ENCODE results near the gene CNPPD1.

CNPPD1 gene

DNA sequence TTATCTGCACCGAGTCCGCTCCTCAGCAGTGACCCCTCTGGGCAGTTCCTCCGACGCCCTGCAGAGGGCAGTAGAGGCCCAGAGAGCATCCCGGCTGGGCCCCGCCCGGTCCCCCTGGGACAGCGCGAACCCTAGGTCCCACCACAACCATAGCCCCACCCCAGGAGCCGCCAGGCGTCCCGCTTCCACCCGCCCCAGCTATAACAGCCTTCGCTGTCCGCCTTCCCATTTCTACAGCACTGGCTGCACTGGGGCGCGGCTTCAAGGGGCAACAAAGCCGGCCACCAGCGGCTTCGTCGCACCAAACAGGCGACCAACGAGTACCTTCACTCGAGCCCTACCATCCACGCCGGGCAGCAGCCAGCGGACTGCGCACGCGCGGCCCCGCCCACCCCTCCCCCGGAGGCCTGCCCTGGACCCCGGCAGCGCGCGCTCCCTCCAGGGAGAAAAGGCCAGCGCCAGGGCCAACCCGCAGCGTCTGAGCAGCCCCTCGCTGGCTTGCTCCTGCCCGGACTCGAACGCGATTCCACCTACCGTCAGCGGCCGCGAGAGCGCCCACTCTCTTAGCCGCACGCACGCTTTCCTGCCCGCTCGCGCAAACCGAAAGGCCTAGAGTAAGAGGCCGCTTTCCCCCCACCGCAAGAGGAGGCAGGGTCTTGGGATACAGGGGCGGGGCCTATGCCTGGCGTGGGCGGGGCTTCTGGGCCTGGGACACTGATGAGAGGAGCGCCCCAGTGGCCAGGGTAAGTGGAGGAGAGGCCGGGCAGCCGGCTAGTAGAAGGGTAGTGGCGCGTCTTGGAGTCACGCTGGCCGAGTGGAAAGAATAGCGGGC lies 16.3 kb downstream of the CNPPD1 start, which contains the start of gene NHEJ1:
Gene NHEJ1, minus strand, starts transcription at position 630 of the 832 bp plus-strand sequence. CDS start 2,453 bp downstream, outside the sequence.
- peak; percentile 85 to 88 for DNase-seq (ENCODE audit: low read depth in 2 of 2)

DNA sequence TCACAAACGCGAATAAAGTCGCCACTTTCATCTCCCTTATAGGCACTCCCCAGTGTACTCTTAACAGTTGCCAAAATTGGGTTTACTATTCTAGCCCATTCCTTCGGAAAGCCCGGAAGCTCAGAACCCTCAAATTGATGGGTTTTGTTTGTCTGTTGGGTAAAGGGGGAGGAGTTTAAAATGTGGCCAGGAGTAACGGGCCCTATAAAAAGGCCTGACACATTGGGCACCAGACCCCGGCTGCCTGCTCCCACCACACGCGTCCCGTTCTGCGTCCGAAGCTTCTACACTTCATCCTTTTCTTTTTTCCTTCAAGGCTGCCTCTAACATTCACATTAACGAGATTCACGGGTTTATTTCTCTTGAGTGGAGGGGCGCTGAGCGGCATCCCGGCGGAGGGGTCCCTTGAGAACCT lies 16.9 kb downstream of the CNPPD1 start:
- DNase-seq (ENCODE audit: low read depth in 2 of 2) = no peak

DNA sequence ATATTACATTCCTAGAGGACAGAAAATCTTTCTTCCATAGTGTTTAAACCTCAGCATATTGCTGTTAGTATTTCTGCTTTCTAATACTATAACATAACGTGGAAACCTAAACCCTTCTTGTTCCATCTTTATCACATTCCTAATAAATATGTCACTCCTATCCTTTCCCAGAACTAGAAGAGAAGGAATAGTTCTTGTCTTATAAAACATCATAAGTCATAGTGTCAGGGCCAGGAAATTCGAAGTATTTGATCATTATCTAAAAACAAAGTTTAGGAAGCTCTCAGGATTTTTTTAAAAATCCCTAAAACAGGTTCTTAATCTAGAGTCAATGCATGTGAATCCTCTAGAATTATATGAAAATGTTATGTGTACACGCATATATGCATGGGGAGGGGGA lies 18.1 kb downstream of the CNPPD1 start:
- DNase-seq (ENCODE audit: low read depth in 2 of 2) = no peak

DNA sequence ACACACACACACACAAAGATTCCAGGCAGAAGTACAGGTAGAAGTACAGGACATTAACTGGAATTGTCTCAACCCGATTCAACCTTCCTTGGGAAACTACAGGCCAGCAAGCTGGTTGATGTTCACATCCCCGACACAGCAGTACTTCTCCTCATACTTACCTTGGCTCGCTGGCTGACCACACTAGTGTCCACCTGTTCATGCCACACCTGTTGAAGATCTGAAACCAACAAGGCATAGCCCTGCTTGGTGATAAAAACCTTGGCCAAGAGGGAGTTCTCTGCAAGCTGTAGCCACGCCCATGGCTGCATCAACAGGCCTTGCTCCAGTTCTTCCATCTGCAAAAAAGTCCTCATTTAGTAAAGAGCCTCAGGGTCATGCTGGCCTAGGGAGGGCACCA lies 18.7 kb downstream of the CNPPD1 start:
- DNase-seq (ENCODE audit: low read depth in 2 of 2) = no peak

DNA sequence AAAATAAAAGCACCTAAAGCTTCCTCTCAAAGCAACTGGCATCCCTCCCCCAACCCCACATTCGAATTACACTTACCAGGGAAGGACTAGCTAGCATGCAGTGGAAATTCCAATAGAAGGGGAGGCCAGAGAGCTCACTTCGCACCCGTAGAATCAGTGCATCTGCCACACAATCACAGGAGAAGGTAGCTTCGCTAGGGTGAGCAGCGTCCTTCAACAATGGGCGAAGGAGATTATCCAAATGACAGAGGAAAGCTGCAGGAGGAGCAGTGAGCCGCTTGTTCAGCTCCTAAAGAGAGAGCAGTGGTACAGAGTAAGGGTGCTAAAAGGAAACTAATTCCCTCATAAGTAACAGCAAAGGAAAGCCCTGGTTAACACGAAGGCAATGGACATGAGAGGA lies 19.3 kb downstream of the CNPPD1 start:
- DNase-seq (ENCODE audit: low read depth in 2 of 2) = no peak

DNA sequence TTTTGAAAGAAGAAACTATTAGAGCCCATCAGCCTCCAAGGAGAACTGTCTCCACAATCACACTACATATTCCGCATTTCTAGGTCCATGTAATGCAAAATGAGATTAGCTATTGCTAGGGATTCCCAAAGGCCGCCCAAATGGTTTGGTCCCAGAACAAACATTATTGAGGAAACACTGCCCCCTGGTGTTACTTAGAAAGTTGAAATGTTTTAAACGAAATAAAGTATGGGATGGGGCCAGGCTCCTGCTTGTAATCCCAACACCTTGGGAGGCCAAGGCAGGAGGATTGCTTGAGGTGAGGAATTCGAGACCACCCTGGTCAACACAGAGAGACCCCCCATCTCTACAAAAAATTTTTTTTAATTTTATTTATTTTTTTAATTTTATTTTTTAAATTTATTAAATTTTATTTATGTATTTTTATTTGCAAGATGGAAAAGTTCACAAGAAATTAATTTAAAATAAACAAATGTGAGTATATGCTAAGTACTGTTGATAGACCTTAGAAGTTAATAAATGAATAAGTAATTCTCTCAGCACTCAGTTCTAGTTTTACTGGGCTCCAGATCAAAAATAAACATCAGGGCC lies 21.6 kb downstream of the CNPPD1 start:
- DNase-seq (ENCODE audit: low read depth in 2 of 2) = peak in 1 of 2 donors; percentile 31

DNA sequence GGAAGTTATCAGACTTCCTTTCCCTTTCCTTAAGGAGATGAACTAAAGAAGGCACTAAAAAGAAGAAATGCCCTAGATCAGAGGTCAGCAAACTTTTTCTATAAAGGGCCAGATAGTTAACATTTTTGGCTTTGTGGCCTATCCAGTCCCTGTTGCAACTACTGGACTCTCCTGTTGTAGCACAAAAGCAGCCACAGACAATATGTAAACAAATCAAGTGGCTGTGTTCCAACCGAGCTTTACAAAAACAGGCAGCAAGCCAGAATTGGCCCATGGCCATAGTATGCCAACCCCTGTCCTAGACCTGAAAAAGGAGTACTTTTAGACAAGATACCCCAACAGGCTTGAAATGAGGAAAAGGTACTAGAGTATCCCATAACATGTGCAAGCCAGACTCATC lies 27.1 kb downstream of the CNPPD1 start:
- DNase-seq (ENCODE audit: low read depth in 2 of 2) = no peak

DNA sequence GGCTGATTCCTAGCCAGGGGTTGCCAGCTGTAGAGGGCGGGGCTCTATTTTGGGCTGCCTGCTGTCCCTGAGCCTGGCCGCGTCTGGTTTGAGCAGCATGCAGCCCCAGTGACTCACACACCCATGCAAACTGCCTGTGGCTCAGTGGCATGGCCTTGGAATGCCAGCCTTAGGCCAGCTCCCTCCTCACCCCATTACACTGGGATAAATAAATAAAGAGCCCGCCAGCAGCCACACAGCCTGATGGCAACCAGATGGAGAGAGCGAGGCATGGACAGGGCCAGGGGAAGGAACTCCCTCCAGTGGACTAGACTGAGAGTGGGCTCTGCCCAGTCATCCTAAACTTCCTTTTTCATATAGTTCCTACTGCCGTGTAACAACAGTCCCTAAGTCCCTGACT lies 34.4 kb downstream of the CNPPD1 start:
- no peak for DNase-seq (ENCODE audit: low read depth in 2 of 2)

DNA sequence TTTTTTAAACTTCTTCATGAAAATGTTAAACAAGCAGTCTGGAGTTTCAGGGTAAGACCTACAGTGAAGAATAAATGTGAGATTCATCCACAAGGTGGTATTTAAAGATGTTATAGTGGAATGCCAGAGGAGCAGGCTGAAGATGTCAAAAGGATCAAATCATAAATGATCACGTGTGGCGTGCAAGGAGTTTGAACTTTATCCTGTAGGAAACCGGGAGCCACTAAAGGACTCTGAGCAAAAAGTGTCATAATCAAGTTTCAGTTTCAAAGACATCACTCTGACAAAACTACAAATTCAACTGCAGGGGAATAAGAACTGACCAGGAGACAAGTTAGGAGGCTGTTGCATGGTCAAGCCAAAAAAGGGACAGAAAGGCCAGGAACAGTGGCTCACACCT lies 36.0 kb downstream of the CNPPD1 start:
- no peak for DNase-seq (ENCODE audit: low read depth in 2 of 2)

DNA sequence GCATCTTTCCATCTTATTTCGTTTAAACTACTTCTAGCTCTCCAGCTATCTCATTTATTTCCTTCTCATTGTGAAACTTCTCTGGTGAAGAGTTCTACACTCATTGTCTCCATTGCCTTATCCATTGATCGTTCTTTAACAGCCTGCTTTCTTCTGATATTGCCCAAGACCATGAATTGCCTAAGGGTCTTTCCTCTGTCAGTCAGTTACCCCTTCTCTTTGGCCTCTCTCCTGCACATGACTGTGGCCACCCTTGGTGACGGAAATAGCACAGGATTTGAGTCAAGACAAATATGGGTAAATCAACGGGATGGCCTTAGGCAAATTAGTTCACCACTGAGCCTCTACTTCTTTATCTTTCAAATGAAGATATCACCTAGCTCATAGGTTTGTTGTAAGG lies 42.7 kb downstream of the CNPPD1 start:
- no peak for DNase-seq (ENCODE audit: low read depth in 2 of 2)

DNA sequence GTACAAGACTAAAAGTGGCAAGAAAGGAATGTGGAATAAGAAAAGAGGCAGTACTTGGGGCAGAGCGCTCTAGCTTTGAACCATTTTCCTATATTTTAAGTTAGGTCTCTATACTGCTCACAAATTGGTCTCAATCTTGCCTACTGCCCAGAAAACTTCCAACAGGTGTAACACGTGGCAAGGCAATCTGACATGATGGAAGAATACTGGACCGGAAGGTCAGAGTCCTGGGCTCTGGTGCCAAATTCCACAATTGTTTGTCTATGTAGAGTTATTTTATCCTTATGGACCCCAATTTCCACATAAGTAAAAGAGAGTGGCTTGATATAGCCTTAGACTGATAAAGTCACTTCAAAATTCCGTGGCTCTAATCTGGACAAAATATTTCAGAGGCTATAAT lies 45.0 kb downstream of the CNPPD1 start:
- DNase-seq (ENCODE audit: low read depth in 2 of 2) = no peak

DNA sequence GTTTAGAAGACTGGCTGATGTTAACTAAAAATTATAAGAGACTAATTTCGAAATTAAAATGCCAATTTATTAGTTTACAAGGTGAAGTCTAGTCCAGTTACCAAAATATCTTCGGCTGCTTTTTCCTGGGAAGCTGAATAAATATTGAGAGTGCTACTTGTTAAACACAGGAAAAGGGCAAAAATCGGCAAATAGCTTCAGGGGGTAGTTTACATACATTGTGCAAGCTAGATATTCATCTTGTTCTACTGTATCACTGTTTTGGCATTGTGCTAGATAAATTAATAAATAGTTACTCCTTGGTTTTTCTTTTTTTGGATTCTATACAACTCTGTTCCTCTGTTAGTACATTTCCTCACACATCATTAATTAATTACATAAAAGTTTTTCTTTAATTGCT lies 45.4 kb downstream of the CNPPD1 start:
- DNase-seq (ENCODE audit: low read depth in 2 of 2) = no peak

DNA sequence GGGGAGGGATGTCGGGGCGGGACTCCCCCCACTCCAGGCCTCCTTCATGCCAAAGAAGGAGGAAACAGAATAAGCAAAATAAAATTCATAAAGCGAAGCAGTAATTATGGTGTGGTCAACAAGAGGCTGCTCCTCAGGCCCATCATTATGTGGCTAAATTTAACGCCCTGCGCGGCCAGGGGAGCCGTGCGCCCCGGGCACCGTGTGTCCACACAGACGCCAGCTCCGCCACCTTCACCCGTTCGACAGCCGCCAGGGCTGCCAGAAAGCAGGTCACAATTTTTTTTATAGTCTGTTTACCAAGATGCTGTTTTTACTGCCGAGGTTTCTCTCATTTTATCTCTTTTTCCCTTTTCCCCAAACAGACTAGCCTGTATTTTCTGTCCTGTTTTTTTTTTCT lies 47.1 kb downstream of the CNPPD1 start:
- no peak for DNase-seq (ENCODE audit: low read depth in 2 of 2)

DNA sequence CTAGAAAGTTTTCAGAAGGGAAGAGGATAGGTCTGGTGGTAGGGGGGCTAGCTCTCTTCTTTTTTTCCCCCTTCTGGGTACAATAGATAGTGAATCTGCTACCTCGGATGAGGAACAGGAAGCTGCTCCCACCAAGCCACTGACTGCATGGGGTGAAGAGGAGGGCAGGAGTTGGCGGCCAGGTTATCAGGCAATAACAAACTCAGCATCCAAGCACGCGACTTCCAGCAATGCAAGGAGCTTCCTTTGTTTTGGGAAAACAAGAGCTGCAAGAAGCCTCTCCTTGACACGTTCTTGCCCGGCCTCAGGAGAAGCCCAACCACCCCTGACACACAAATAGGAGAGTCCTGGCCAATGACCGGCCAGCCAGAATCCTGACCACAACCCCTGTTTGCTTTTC lies 48.3 kb downstream of the CNPPD1 start:
- DNase-seq (ENCODE audit: low read depth in 2 of 2) = no peak

DNA sequence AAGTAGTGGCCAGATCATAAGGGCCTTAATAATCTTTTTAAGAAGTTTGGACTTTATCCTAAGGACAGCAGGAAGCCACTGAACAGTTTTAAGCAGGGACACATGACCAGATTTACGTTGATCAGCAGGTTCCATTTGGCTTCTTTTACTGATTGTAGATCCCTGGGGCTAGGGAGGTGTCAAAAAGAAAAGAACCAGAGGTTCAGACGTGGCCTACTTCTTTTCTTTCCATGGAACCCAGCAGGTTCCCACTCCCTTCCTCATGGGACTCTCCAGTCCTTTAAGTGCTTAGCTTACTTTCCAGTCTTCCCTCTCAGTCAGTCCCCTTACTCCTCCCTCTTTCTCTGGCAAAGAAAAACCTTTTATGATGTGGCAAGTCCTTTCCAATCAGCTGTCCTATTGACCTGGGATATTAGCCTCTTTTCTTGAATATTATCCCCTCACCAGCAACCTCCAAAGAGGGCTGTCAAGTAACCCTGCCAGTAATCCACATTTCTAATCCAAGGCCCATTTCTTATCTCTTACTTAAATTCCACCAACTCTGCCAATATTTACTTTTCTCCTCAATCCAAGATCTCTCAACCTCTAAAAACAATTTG lies 49.6 kb downstream of the CNPPD1 start:
- no peak for DNase-seq (ENCODE audit: low read depth in 2 of 2)

DNA sequence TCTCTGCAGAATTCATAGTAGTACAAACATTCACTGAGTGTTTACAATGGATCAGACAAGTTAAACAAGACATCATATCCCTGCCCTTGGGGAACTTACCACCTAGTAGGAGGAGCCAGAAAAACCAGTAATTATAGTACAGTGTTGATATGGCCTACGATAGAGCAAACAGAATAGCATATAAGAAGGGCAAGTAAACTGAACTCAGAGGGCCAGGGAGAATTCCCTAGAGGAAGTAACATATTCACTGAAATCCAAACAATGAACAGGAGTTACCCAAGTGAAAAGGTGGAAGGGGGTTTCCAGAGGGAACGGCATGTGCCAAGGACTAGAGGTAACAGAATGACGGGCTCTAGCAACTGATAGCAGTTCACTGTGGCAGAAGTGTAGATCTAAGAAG lies 50.2 kb downstream of the CNPPD1 start:
- no peak for DNase-seq (ENCODE audit: low read depth in 2 of 2)

DNA sequence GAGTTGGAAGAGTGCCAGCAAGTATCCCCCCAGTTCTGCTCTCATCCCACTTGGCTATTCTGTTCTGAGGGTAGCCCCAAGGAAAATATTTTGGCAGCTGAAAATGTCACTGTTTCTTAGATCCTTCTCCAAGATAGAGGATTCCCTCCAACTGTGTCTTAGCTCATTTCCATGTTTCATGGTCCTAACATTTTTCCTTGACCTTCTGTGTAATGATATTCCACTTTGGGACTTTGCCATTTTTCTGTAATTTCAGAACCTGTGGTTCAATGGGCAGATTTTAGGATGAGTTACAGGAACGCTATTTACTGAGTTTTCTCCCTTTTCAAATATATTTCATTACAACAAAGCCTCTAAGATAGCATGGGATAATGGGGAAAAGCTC lies 50.8 kb downstream of the CNPPD1 start:
- DNase-seq (ENCODE audit: low read depth in 2 of 2) = no peak

DNA sequence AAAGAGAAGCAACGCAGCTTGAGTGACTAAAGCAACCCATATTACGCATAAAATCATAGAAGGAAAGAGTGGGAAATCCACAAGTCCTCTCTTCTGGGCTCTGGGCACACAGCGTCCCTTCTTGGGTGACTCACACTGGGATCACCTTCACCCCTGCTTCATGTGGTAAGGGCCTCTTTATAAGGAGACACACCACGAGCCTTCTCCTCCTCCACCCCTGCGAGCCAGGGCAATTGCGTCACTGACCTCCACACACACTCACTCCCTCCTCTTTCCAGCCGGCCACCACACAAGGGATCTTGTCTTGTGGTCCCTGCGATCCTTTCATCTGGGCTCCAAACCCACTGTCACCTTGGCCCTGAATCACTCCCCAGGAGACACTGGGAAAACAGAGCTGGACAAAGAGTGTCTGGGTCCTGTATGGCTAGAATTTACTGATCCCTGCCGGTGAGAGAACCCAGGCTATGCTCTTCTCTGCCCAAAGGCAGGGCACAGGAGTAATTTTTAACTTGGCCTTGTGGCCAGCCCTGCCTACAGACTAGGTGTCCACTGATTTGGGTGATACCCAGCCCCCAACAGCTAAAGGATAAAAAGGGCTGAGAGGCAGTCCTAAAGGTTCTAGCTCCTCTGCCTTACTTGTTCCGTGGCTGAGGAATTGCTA lies 51.4 kb downstream of the CNPPD1 start:
- DNase-seq (ENCODE audit: low read depth in 2 of 2) = no peak

DNA sequence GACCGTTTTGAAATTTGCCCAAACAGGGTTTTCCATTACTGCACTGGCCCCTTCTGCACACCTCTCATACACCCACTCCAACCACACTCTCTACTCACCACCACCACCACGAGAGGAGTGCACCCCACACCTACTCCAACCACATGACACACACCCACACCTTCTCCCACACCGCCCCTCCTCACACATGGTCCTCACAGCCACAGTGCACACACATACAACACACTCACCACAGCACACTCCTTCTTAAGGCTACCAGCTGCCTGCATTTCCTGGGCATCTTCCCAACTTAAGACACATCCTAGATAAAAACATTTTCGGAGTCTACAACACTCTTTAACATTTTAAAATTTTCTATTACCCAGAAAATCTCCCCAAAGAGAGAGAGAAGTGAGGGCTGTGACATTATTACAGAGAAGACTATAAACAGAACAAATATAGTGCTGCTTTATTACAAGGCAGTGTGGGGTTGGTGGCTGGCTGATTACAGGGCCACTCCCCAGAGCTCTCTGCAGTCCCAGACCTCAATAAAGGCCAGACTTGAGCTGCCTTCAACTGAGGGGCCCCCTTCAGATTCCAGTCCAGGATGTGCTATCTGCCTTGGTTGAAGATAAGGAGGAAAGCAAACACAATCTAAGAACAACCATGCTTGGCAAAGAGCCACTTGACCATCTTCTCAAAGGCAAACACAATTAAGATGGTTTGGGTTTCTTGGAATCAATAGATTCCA lies 52.2 kb downstream of the CNPPD1 start:
- peak; percentile 25 to 39 for DNase-seq (ENCODE audit: low read depth in 2 of 2)

DNA sequence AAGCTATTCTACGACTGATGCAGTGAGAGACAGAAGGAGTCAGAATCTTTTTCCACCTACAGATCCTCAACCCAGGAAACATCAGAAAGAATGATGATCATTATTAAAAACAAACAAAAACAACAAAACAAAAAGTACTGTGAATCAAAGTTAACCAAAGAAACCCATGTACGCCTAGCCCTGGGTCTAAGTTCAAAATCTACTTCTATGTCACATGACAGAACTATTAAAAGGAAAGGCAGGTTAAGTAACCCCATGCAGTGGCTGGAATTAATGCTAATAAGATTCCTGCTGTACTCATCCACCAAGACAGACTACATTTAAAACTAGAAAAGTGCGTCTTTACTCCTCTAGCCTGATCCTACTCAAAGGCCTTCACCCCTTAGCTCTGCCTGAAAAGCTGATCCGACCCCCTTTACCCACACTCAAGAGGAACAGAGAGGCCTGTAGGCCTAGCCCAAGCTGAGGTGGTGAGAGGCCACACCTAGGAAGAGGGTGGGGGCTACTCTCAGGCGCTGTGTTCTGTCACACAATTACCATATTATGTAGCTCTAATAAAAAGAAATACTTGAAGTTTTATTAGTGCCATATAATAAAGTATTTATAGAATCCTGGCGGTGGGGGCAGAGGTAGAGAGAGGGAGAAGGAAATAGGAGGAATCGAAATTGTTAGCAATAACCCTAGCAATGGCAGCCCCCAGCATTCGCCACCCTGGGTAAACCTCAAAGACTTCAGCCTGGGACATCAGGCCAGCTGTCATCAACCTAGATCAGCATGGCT lies 53.2 kb downstream of the CNPPD1 start:
- DNase-seq (ENCODE audit: low read depth in 2 of 2) = no peak

All from stimulated activated CD8-positive, alpha-beta memory T cell treated with anti-CD3 and anti-CD28 coated beads, Interleukin-7, amount 100 ng/mL, for 4 hours (primary cell).